GM18907 (cell line): ENCODE measurements around the gene NTRK3.

Experiments
- ATAC-seq: cut with Tn5 transposase; IDR thresholded peaks from one replicate; pipeline ENCODE4 v1.9.1; 2021; ENCODE audit warnings: mild to moderate bottlenecking, moderate library complexity; ENCODE audit not compliant: unreplicated experiment

The NTRK3 gene

DNA sequence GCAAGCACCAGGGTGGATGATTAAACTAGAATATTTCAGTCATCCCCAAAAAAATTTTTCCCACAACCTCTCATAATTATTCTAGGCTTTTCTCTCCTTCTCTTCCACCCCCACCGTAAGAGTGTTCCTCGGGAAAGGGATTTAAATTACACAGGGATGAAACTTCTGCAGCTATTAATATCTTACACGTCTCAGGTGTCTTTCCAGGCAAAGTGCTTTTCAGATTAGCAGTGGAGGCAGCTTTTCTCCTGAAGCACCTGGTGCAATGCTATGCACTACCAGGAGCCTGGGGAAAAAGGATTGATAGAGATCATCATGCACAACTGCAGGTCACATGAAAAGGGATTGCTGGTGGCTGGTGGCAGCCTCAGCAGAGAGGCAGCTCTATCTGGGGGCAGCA lies 250.4 kb downstream of the NTRK3 start:
- ATAC-seq: no peak

DNA sequence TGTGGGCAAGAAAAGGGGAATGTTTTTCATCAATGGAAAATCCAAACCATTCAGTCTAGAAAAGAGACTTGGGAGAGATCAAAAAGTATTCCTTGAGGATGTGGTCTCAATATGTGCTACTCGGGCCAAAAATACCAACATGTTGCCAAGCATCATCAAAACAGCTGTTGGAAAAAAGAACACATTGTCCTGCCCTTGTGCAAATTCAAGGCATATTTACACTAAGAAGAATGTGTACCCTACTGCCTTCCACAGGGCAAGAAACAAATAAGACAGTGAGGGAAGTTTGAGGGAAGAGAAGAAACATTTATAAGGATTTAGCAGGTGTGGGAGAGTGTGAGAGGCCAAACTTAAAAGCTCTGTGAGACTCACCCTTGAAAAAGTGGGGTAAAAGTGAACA lies 252.1 kb downstream of the NTRK3 start:
- ATAC-seq: no peak

DNA sequence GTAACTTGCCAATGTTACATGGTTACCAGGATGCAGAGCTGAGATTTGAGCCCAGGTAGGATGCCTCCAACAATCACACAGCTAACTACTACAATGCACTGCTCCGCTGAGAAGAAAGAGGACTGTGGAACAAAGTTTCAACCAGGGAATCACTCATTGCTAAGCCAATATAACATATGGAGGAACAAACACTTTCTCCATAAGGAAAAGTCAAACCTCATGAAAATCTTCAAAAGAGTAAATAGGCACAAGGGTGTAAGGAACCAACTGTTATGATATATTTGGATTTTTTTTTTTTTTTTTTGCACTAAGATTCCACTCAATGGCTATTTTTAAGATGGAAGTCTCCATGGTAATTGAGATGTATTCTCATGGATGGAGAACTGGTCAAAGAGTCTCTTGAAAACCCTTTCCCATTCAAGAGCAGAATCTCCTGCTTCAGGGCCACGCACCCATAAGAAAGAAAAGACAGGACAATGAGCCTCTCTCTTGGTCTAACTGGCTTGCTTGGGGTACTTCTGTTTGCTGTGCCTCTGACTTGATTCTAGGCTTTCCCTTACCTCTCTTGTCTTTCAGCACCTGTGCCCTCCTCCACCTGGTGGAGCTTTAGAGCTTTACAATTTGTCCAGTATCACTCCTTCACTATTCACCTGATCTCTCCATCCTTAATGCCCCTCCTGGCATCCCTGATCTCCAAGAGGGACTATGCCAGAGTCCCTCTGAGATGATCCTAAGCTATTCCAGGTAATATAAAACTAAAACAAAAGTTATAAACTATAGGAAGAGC lies 252.8 kb downstream of the NTRK3 start:
- no peak for ATAC-seq

DNA sequence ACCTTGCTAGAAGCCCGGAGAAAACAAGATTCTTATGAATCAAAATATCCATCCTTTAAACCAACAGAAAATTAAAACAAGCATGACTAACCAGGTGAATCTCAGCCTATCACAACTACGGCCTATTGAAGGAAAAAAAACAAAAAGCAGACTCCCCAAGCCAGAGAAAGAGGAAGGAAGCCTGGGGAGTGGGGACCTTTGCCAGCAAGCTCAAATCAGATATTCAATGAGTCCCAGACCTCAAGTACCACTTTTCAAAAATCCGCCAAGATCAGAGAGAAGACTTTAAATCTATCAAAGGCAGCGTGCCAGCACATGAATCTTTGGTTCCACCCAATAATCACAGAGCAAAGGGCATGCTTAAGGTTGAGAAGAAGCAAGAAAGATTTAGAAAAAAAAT lies 253.8 kb downstream of the NTRK3 start:
- ATAC-seq: no peak

DNA sequence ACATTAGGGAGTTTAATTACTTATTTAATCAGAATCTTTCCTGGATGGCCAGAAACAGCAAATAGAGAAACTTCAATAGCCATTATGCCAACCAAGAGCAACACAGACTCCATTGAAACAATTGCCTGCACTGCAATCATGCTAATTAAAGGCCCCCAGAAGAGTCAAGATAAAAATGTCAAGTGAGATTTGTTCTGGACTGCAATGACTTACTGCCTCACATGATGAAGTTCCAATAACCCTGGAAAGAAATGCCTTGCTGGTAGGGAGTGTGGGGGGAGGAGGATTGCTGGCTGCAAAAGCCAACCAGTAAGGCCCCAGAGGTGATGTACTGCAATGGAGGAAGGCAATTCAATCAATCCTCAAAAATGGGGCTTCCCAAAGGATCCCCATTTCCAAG lies 257.9 kb downstream of the NTRK3 start:
- no peak for ATAC-seq

DNA sequence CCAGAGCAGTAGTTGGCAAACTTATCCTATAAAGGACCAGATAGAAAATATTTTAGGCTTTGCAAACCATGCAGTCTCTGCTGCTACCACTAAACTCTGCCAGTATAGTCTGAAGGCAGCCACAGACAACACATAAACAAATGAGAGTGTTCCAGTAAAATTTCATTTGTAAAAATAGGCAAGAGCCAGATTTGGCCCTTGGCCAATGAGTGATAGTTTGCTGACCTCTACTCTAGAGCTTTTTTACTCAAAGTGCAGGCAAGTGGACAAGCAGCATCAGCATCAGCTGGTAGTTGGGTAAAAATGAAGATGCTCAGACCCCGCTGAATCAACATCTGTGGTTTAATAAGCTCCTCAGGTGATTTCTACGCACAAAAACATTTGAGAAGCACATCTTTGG lies 269.8 kb downstream of the NTRK3 start:
- no peak for ATAC-seq

DNA sequence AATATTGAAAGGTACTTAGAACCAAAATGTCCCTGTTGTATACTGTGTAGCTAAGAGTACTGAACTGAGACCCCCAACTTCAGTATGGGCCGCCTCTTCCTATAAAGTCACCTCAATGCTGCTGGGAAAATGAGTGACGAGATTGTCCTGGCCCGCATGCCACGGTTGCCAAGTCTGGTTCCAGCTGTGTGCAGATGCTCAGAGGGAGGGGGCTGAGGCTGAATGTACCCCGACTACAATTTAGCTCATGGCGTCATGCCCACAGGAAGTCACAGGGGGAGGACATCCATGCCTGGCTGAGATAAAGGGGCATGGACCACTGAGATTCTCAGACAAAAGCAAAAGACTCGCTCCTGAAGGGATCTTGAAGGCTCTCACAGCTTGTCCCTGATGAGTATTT lies 271.1 kb downstream of the NTRK3 start:
- ATAC-seq: no peak

DNA sequence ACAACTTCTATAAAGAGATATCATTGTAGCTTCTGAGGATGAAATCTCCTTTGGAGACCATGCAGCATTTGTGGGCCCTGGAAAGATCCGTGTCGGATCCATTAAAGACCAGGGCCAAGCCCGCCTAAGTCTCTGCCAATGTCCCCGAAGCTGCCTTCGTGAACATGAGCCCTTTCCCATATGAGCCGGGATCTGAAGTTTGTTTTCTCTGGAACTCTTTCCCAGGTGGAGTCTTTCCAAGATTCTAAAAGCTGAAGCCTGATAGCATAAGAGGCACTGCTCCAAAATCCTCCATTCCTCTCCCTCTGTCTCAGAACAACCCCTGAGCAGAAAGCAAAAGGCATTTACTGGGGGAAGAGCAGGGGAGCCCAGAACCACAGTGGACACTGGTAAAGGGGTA lies 274.6 kb downstream of the NTRK3 start:
- ATAC-seq: no peak

DNA sequence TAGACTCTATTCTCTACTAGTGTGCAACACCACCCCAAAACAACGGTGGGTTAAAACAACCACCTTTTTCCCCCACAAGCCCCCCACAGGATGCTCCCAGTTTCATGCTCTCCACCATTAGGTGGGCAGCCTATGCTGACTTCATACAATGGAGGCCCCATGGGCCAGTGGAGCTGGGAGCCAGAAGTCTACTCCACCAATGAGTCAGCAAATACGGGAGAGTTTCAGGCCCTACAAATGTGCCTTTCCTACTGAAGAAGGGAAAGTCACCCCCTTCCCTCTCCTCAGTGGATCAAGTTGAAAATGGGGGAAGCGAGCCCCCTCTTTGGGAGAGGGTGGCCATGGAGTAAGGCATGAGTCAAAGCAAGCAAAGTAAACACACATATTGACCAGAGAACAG lies 278.6 kb downstream of the NTRK3 start:
- ATAC-seq: no peak

DNA sequence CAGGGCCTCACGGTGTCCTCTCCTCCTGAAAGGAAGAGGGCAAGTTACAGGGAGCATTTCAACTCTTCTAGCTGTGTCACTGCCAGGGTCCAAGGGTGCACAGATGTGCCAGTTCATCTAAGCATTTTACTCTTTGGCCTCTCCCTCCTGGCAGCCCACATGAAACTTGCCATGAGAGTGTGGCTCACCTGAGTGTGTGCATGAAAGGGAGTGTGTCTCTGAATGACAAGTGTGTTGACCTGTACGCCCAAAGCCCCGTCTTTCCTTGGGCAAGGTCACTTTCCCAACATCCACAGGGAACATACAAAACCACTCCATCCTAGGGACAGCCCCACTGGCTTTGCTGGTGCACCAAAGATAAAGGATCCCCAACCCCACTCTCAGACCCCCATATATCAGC lies 280.0 kb downstream of the NTRK3 start:
- no peak for ATAC-seq

DNA sequence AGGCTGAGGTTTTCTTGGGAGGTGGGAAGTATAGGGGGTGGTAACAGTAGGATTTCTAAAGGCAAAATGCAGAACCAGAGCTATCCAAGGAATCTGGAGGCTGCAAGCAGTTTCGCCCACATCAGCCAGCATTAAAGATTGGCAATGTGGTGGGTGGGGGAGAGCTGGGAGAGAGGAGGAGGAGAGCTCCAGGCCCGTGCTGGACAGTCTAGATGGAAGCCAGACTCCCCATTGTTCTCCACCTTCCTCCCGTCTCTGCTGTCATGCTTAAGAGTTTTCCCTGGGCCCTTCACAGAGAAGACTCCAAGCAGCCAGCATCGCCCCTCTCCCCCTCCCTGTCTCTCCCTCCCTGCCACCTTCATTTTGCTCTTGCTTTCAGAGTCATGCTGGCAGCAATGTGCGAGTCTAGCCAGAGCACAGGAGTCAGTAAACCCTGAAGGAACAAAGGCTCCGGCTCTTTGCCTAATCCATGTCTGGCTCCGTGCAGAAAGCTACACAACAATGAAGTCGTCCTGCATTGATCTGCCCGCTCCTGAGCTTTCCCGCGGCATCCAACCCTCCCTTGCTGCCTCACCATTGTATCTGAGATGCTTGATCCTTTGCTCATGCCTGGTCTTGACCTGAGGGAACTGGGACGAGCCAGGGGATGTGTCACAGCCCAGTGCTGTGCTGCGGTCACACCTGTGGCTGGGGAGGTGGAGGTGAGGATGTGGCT lies 282.9 kb downstream of the NTRK3 start:
- ATAC-seq: no peak

DNA sequence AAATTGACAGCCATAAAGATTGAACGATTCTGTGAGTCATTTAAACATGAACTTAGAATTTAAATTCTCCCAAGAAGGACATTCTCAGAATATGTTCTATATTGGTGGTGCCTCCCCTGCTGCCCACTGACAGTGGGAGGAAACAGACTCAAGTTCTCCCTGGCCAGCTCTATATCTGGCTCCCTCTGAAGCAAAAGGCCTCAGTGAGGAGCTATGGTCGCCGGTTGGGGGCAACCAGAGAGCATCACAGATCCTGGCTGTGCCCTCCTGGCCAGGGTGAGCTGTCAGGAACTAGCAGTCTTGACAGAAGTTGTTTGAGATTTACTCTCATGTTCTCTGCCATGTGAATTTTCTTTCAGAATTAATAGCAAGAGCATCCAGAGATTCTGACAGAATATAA lies 285.5 kb downstream of the NTRK3 start:
- ATAC-seq: no peak

DNA sequence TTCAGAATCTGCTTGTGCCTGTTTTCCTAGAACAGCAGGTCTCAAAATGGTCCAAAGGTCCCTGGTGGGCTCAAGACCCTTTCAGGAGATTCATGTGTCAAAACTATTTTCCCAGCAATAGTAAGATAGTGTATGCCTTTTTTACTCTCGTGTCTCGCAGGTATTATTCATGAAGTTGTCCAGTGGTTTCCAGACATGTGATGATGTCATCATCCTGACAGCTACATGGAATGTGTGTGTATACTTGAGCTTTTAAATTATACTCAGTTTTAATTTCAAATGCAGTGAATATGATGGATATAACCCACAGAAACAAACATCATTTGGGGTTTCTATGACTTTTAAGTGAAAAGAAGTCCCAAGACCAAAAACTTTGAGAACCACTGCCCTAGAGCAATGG lies 288.6 kb downstream of the NTRK3 start:
- no peak for ATAC-seq

DNA sequence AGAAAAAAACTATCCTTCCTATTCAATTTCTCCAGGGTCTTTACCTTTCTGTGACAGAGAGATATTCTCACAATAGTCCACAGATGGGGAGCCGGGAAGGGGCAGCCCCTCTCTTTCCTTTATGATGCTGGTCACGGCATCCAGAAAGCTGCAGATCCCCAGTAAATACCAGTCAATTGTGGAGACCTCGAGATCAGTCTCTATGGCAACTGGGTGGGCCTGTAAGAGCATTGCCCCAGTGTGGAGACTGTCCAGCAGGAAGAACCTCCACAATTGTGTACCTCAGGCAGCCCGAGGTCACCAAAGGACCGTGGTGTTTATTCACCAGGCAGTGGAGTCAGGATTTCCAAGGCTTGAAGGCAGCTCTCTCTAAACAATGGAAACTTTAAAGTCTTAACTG lies 291.2 kb downstream of the NTRK3 start:
- no peak for ATAC-seq

DNA sequence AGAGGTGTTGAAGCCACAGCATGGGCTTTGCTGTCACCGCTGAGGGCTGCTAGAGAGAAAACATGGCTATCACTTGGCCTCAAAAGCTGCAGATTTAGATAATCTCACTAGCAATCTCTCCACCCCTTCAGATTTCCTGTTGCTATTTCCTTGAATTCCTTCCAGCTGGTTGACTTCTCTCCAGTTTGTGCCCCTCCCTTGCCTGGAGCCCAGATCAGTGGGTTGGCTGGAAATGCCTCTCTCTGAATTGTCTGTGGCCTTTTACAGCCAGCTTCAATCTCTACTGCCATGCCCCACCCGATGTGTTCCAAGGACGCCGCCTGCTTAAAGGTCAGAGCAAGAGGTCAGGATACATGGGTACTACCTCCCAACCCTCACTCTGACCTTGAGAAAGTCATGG lies 294.1 kb downstream of the NTRK3 start:
- no peak for ATAC-seq

DNA sequence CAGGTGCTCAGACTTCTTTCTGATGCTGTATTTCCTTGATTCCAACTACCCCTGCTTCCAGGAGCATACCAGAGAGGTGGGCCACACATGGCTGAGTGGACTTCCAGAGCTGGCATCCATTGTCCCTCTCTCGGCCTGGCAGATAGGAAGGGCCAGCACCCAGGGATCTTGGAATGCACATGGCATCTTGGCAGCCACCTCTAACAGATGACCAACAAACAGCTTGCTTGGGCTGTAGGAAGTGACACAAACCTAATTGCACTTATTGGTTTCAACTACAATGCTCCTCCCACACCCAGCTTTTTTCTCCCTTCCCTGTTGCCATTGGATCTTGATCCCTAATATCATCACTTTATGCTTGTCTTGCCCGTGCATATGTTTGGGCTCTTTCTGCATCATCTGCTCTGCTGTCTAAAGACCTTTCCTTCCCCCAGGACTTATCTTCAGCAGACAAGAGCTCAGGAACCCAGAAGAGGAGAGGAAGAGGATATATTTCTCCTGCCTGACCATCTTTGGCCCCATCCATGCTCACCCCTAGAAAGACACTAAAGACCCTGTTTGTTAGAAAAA lies 294.6 kb downstream of the NTRK3 start:
- no peak for ATAC-seq

DNA sequence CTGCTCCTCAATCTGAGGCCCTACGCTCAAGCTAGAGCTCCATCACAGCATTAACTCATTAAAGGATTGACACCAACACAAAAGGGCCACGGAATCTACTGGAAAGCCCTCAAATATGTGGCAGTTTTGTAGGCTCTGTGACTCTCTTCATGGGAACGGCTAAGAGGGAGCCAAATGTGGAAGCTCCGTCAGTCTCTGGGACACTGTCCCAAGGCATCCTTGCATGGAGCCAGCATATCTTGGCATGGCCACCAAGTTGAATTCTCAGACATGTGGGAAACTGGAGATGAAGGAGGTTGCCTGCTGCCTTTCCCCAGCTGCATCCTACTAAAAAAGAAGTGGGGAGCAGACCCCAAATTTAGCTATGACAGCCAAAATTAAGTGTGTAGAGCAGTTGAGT lies 296.9 kb downstream of the NTRK3 start:
- ATAC-seq: no peak

DNA sequence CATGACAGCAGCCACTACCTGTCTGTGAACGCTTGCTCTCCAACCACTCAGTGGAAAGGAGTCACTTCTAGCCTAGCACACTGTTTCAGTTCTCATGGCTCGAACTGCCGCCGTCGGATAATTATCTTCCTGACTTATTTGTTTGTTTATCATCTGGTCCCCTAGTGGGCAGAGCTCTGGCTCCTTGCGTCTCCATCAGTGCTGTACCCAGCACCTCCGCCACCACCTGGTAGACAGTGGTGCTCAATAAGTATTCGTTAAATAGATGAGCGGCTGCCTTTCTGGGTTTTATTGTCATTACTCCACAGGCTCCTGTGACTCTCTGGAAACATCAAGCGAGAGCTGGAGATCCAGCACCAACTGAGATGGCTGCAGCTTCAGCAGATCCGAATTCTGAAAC lies 297.5 kb downstream of the NTRK3 start:
- no peak for ATAC-seq

DNA sequence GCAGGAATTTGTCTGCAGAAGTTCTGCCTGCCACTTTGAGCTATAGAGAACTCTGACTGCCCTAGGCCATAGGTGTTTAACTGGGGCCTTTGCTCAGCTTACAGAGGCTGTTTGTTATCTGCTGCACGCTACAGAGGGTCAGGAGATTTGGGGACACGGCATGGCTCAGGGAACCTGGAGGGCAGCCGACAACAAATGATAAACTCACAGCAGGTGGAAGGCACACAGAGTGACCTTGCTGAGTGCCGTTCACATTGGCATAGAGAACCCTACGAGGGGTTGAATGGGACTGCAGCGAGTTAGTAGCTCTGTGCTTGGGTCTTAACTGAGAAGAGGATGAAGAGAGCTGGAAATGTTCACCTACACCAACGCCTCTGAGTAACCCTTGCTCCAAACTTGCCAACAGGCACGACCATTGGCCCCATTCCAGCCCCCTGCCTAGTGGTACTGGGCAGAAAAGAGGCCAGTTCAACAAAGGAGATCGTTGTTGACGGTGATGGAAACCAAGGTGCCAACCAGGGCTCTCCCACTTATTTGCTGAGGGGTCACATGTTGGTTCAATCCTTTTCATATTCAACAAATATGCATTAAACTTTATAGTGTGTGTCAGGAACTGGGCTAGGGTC lies 301.1 kb downstream of the NTRK3 start:
- no peak for ATAC-seq

DNA sequence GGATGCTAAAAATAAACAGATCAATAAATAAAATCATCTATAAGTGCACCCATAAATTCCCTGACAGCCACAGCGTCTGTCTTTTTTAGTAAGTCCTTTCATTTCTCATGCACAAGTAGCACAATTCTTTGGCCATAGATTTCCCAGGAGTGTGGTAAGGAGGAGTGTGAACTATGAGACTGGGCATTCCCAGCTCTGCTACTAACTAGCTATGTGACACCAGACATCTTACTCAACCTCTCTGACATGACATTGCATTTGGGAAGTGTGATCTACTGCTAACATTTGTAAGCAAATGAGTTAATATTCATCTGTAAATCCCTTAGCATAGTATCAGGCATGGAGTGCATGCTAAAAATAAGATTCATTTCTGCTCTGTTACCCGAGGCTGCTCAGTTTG lies 301.7 kb downstream of the NTRK3 start:
- ATAC-seq: no peak

DNA sequence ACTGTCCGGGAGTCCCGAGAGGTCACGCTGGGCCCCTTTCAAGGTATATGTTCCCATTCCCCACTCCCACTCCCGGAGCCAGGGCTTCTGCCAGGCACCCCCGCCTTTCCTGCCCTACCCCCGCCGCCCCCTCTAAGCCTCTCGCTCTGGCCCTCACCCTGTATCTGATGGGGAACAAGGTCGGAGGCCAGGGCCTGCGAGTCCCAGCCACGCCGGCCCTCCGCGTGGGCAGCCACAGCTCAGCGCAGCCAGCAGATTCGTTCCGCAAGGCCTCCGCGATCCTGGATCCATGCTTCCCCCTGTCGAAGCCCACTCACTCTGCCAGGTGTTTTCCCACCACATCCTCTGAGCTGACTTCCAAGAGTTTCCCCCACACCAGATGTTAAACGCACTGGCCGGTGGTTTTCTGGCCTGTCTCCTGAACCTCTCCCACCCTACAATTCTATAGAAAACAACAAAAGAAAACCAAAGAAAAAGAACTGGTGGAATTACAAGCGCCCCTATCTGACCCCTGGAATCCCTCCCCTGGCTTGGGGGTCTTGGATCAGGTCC lies 303.7 kb downstream of the NTRK3 start:
- ATAC-seq: no peak
